ENCODE data around the gene ZC3H12D. TPM values are rescaled to one million over a fixed set of nuclear protein-coding genes. Genes with fewer than 3 reads are reported as not detected.

The ZC3H12D gene
- total and polyA plus RNA-seq, 8 donors, result 0.08 to 1.1 (median 0.35) TPM

- intact Hi-C loops (cut with DNase I), result no loop called here
- Histone ChIP-seq H3K27ac (peak overlapping the region; percentile 13 to 52 (median 34)), H3K4me1 (peaks cover 11 to 19% (median 13%) of the 10 kb centered on the region in 3 donors), H3K36me3 (no peaks in the 10 kb centered on the region), H3K9me3 (no peaks in the 10 kb centered on the region), H3K4me3 (no peak overlapping the region), H3K27me3 (no peaks in the 10 kb centered on the region)
- TF ChIP-seq CTCF (IDR thresholded peaks at IDR 0.05), result no peak
- 84 to 85% methylated on average over 11 of the region's 11 CpGs for WGBS, 2 donors
- ATAC-seq, result peak; percentile 1 to 2 (median 2)
- FAIRE-seq, result no peak
- DNase-seq, result no peak
These were observed 29.6 kb downstream of the ZC3H12D start for GRCh38 chr6:149455031-149455732.

- peak overlapping the region; percentile 13 to 52 (median 34) for H3K27ac ChIP-seq
- WGBS, 2 donors, result 3 to 7% methylated on average over 15 of the region's 15 CpGs
- no peak for TF ChIP-seq CTCF (IDR thresholded peaks at IDR 0.05)
- H3K4me3 ChIP-seq, result no peak overlapping the region
- DNase-seq, result peak; percentile 92 to 99 (median 98)
- intact Hi-C loops (cut with DNase I), result no loop called here
- no peaks in the 10 kb centered on the region for H3K27me3 ChIP-seq
- no peaks in the 10 kb centered on the region for H3K36me3 ChIP-seq
- peaks cover 11 to 19% (median 13%) of the 10 kb centered on the region in 3 donors for H3K4me1 ChIP-seq
- H3K9me3 ChIP-seq, result no peaks in the 10 kb centered on the region
- FAIRE-seq, result peak; percentile 74
- ATAC-seq, result peak; percentile 91 to 96 (median 93)
These were observed 30.4 kb downstream of the ZC3H12D start for GRCh38 chr6:149454346-149454848.

- no peak overlapping the region for H3K4me3 ChIP-seq
- no peaks in the 10 kb centered on the region for H3K9me3 ChIP-seq
- FAIRE-seq, result no peak
- H3K27me3 ChIP-seq, result no peaks in the 10 kb centered on the region
- TF ChIP-seq CTCF (IDR thresholded peaks at IDR 0.05), result no peak
- 68 to 78% methylated on average over 6 of the region's 6 CpGs for WGBS, 2 donors
- H3K27ac ChIP-seq, result peak overlapping the region in 3 of 4 donors; percentile 13 to 52 (median 46)
- peaks cover 11 to 19% (median 13%) of the 10 kb centered on the region in 3 donors for H3K4me1 ChIP-seq
- no peaks in the 10 kb centered on the region for H3K36me3 ChIP-seq
- ATAC-seq, result no peak
- intact Hi-C loops (cut with DNase I), result no loop called here
- peak in 1 of 6 donors; percentile 21 for DNase-seq
These were observed 31.0 kb downstream of the ZC3H12D start for GRCh38 chr6:149453597-149454345.

DNA sequence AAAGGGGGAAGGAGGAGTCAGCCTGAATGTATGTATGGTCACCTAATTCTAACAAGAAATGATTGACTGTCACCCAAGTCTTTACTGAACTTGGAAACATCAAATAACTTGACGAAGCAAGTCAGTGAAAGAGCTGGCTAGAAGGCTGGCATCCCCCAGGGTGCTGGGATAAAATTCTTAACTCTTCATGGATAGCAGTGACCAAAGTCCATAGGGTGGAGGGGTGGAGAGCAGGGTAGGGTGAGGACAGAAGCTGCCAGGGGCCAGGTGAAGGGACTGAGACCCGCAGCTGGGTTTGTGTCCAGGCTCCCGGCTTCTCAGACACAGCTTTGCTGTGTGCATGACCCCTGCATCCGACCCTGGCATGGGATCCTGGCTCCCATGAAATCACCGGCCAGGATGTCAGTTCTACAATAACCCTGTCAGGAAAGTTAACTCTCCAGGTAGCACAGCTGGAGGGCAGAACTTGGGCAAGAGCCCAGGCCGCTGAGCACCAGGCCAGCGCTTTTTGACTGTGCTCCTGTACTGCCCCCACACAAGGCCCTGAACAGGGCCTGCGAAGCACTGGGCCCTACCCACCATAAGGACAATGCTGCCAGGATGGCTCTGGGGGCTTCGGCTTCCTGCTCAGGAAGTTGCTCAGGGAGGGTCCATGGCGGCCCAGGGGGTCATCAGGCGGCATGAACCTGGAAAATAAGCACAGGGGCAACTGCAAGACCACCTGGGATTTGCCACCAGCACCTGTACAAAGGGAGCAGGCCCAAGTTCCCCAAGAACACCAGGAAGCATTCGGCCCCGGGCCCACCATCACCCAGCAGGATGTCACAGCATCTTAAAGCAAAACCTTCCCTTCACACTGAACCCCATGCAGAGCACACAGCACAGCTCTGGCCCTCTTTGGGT, 32.5 kb downstream of the ZC3H12D start:
- Histone ChIP-seq H3K4me1 (peaks cover 11 to 19% (median 13%) of the 10 kb centered on the region in 3 donors), H3K27ac (no peak overlapping the region), H3K4me3 (no peak overlapping the region), H3K27me3 (no peaks in the 10 kb centered on the region), H3K36me3 (no peaks in the 10 kb centered on the region), H3K9me3 (no peaks in the 10 kb centered on the region)
- 75 to 80% methylated on average over 13 of the region's 13 CpGs for WGBS, 2 donors
- intact Hi-C loops (cut with DNase I), result no loop called here
- DNase-seq (peak in 1 of 6 donors; percentile 24), ATAC-seq (no peak), FAIRE-seq (no peak)
- TF ChIP-seq CTCF (IDR thresholded peaks at IDR 0.05), result no peak

Data from pancreas (tissue), 10 donors.